Heart left ventricle (tissue), 16 donors: ENCODE data around the gene FIG4. TPM values are rescaled to one million over a fixed set of nuclear protein-coding genes. Genes with fewer than 3 reads are reported as not detected.
"Not testable (repeated sequence)": the region's sequence is repeated elsewhere in the genome, so short reads cannot be mapped to it uniquely, and the experiment has no call there.

Experiments used
- ATAC-seq, 4 donors: fragments of 200-7000 bp; cut with Tn5 transposase; one replicate each; pipeline ENCODE4 v1.9.1; 2020 to 2022; ENCODE audit warnings: moderate library complexity in 4 of 4, mild to moderate bottlenecking in 3 of 4, moderate number of reproducible peaks in 1 of 4
- DNase-seq, 5 donors: peaks; one replicate each; pipeline ENCODE4 v3.0.0-alpha.2; 2020
- H3K27ac ChIP-seq, 12 donors: fragments of 200-600 bp; sonication (generic) in 4 of 12; one replicate each; pipeline versions ENCODE4 v1.5.0 to v1.8.0; 2016 to 2022; ENCODE audit warnings: mild to moderate bottlenecking in 2 of 12
- H3K27me3 ChIP-seq, 9 donors: fragments of 200-600 bp; sonication (generic) in 2 of 9; one replicate each; pipeline versions ENCODE4 v1.5.1 to v1.8.0; 2016 to 2022; ENCODE audit warnings: mild to moderate bottlenecking in 3 of 9
- H3K36me3 ChIP-seq, 9 donors: fragments of 200-600 bp; sonication (generic) in 2 of 9; one replicate each; pipeline versions ENCODE4 v1.5.0 to v1.8.0; 2018 to 2022; ENCODE audit warnings: mild to moderate bottlenecking in 2 of 9
- H3K4me1 ChIP-seq, 12 donors: fragments of 200-600 bp; sonication (generic) in 4 of 12; one replicate each; pipeline versions ENCODE4 v1.5.0 to v1.8.0; 2016 to 2022; ENCODE audit warnings: mild to moderate bottlenecking in 3 of 12
- H3K4me3 ChIP-seq, 12 donors: fragments of 200-600 bp; sonication (generic) in 4 of 12; one replicate each; pipeline versions ENCODE4 v1.5.0 to v1.8.0; 2017 to 2022; ENCODE audit warnings: mild to moderate bottlenecking in 9 of 12, moderate library complexity in 4 of 12
- H3K9me3 ChIP-seq, 12 donors: fragments of 200-600 bp; sonication (generic) in 4 of 12; one replicate each; pipeline versions ENCODE4 v1.5.0 to v1.8.0; 2016 to 2022; ENCODE audit warnings: mild to moderate bottlenecking in 1 of 12
- POLR2A ChIP-seq, 2 donors: fragments of 450-650 bp; IDR thresholded peaks; one replicate each; pipeline ENCODE4 v1.6.1; 2017; ENCODE audit warnings: antibody characterized with exemption in 2 of 2, mild to moderate bottlenecking in 2 of 2, moderate library complexity in 2 of 2
- WGBS, 4 donors: extraction: QIAGEN DNeasy Blood & Tissue Kit in 2 of 4; methylation state at CpG; one replicate each; pipeline versions ENCODE4 v1.1.5 to v1.1.7; 2013 to 2018; 5-methylcytosine and 5-hydroxymethylcytosine counted together
- intact Hi-C, 10 donors: fragments of 100-400 bp; cut with DNase I; formaldehyde crosslinking; loops; one replicate each; pipeline versions ENCODE4 v1.11.1 to v1.14.2; 2022
- polyA plus RNA-seq, 2 donors: library from polyadenylated mRNA; stranded (reverse); fragments of 200-250 nt; gene quantifications; one replicate each; pipeline ENCODE4 v1.2.3, GENCODE V29; 2013
- total RNA-seq, 9 donors: library from RNA; depleted of rRNA in 2 of 9; stranded (reverse); fragments of >200 nt in 2 of 9; fragmentation: NEBNext Ultra II Directional in 3 of 9; extraction: Animal tissue kit (Norgen Biotek cat#: 25700) in 3 of 9; gene quantifications; one replicate each; pipeline versions ENCODE4 v1.1.0 to v1.2.4, GENCODE V29; 2016 to 2023
- TF ChIP-seq, protein P1 (sequence below), 12 donors: fragments of 200-600 bp; sonication (generic) in 4 of 12; IDR thresholded peaks; one replicate each; pipeline versions ENCODE4 v1.5.0 to v1.8.0; 2018 to 2022; ENCODE audit warnings: antibody characterized with exemption in 12 of 12, mild to moderate bottlenecking in 5 of 12
- donor health status: ischemic (EF 13 %, LVEDD 7.1; RV severe dilation, severe dysfunction).
- donor health status: healthy with polysubstance abuse.
- donor health status: DM: no; HTN: yes; CAD: no.
- donor health status: DM: no; HTN: no; CAD: no.
- donor health status: ischemic (EF 25% LVEDD 6.9; RV normal size, moderate dysfunction).
- donor health status: ischemic (EF 25% LVEDD 5.7; RV mildly dilated, moderate dysfunction).
- donor health status: healthy.
- donor health status: DM: yes; HTN: yes; CAD: no.
- donor health status: ischemic (EF 35%, LVEDD 5.7; RV mildly dilated, moderate dysfunction).
- donor health status: nonischemic (EF 11% LVEDD 7.7; RV severe dilation, severe dysfunction).
- donor health status: DM: yes; HTN: yes; CAD: no.
- donor health status: PGD.
- donor health status: ischemic (EF 29% LVEDD 5.4; RV normal size, mild dysfunction).
- donor health status: nonischemic (EF 23%, LVEDD 6.1; RV moderate dilation, normal function).

FIG4 gene
- total and polyA plus RNA-seq, 11 donors: 4.8 to 17.2 (median 10.2) TPM

DNA sequence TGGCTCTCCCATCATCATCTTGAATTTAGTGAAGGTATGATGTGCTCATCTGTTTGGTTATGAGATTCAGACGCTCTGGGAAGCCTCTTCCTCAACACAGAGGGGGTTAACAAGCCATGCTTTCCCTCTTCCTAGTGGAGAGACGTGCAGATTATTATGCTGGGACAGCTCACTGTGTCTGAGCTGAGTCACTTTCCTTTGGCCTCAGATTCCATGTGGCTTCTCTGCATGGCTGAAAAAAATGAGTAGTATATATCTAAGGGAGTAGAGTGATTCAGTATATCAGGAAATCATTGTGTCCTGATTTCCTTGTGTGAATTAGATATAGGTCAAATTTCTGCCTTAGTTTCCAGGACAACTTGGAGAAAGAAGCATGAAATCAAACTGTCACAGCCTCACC, 52.6 kb downstream of the FIG4 start:
- ATAC-seq: no peak
- Histone ChIP-seq H3K27me3 (no peaks in the 10 kb centered on the region), H3K4me3 (no peak overlapping the region), H3K9me3 (no peaks in the 10 kb centered on the region), H3K27ac (no peak overlapping the region), H3K4me1 (peaks cover 0 to 7% (median 0%) of the 10 kb centered on the region in 12 donors), H3K36me3 (peaks cover 0 to 27% (median 18%) of the 10 kb centered on the region in 9 donors)
- intact Hi-C loops: loop anchor here in 1 of 10 donors (2.0 kb wide), 1 partner anchor 21 kb away; no protein-coding TSS in a partner anchor
- no peak for DNase-seq
- WGBS, 4 donors: 51 to 80% (median 63%) methylated on average over 2 of the region's 2 CpGs
- TF ChIP-seq, protein P1, sequence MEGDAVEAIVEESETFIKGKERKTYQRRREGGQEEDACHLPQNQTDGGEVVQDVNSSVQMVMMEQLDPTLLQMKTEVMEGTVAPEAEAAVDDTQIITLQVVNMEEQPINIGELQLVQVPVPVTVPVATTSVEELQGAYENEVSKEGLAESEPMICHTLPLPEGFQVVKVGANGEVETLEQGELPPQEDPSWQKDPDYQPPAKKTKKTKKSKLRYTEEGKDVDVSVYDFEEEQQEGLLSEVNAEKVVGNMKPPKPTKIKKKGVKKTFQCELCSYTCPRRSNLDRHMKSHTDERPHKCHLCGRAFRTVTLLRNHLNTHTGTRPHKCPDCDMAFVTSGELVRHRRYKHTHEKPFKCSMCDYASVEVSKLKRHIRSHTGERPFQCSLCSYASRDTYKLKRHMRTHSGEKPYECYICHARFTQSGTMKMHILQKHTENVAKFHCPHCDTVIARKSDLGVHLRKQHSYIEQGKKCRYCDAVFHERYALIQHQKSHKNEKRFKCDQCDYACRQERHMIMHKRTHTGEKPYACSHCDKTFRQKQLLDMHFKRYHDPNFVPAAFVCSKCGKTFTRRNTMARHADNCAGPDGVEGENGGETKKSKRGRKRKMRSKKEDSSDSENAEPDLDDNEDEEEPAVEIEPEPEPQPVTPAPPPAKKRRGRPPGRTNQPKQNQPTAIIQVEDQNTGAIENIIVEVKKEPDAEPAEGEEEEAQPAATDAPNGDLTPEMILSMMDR (IDR thresholded peaks at IDR 0.05): no peak
- no peak for TF ChIP-seq POLR2A (IDR thresholded peaks at IDR 0.05)

DNA sequence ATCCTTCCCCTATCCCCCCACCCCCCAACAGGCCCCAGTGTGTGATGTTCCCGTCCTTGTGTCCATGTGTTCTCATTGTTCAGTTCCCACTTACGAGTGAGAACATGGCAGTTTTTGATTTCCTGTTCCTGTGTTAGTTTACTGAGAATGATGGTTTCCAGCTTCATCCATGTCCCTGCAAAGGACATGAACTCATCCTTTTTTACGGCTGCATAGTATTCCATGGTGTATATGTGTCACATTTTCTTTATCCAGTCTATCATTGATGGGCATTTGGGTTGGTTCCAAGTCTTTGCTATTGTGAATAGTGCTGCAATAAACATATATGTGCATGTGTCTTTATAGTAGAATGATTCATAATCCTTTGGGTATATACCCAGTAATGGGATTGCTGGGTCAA, 53.7 kb downstream of the FIG4 start:
- not testable (repeated sequence) for H3K27ac ChIP-seq, H3K9me3 ChIP-seq, H3K4me3 ChIP-seq, DNase-seq, H3K27me3 ChIP-seq, ATAC-seq, H3K4me1 ChIP-seq
- WGBS, 4 donors: 96 to 98% (median 98%) methylated on average over 3 of the region's 3 CpGs
- peaks cover 0 to 24% (median 13%) of the 10 kb centered on the region in 9 donors for H3K36me3 ChIP-seq
- intact Hi-C loops: loop anchor here in 1 of 10 donors (2.0 kb wide), 1 partner anchor 20 kb away; no protein-coding TSS in a partner anchor

DNA sequence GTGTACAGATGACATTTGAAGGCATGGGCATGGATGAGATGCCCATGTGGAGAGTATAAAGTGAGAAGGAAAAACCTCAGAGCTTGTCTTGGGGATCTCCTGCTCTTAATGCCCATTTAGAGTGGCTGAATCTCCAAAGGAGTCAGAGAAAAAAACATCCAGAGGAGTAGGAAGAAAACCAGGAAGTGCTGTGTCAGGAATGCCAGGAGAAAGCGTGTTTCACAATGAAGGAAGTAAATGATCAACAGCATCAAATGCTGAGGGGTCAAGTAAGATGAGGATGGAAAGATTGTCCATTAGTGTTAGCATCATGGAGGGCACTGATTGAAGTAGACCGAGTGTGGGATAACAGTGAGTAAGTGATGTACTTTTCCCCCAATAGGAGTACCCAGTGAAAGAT, 56.1 kb downstream of the FIG4 start:
- no peaks in the 10 kb centered on the region for H3K27me3 ChIP-seq
- ATAC-seq (no peak), DNase-seq (no peak)
- H3K36me3 ChIP-seq: peaks cover 0 to 21% (median 7%) of the 10 kb centered on the region in 9 donors
- intact Hi-C loops: no loop called here
- no peak overlapping the region for H3K4me3 ChIP-seq
- H3K9me3 ChIP-seq: no peaks in the 10 kb centered on the region
- WGBS, 4 donors: 81 to 94% (median 87%) methylated on average over 2 of the region's 2 CpGs
- peaks cover 0 to 2% (median 0%) of the 10 kb centered on the region in 12 donors for H3K4me1 ChIP-seq
- TF ChIP-seq POLR2A (IDR thresholded peaks at IDR 0.05): no peak
- TF ChIP-seq, protein P1 (IDR thresholded peaks at IDR 0.05): no peak
- H3K27ac ChIP-seq: no peak overlapping the region

DNA sequence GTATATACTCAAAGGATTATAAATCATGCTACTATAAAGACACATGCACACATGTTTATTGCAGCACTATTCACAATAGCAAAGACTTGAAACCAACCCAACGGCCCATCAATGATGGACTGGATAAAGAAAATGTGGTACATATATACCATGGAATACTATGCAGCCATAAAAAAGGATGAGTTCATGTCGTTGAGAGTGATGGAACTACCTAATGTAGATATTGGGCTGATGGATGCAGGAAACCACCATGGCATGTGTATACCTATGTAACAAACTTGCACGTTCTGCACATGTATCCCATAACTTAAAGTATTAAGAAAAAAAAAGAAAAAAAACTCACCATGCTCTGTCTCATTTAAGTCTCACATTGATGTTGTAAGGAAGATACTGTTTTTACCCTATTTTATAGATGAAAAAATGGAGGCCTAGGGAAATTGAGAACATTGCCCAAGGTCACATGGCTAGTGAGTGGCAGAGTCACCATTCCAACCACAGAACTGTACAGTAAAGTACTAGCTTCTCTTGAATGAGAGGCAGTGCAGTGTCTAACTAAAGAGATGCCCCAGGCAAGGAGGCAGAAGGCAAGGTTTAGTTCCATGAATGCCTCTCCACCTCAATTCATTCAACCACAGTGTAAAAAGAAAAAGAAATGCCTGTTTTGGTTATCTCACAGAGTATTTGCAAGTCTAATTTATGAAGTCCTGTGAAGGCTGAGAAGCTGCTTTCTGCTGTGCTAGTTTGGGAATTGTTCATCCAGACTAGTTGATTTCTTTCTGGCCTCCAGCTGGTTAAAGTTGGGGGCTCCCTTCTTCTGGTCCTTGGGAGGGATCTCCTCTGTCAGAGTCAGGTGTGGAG, 68.2 kb downstream of the FIG4 start:
- H3K4me1 ChIP-seq: peaks cover 0 to 8% (median 0%) of the 10 kb centered on the region in 12 donors
- WGBS, 4 donors: 96 to 97% (median 97%) methylated on average over 3 of the region's 3 CpGs
- peaks cover 0 to 11% (median 7%) of the 10 kb centered on the region in 9 donors for H3K36me3 ChIP-seq
- DNase-seq (no peak), ATAC-seq (no peak)
- peaks cover 0 to 12% (median 0%) of the 10 kb centered on the region in 12 donors for H3K9me3 ChIP-seq
- no peak overlapping the region for H3K4me3 ChIP-seq
- H3K27me3 ChIP-seq: no peaks in the 10 kb centered on the region
- TF ChIP-seq, protein P1 (IDR thresholded peaks at IDR 0.05): no peak
- no peak for TF ChIP-seq POLR2A (IDR thresholded peaks at IDR 0.05)
- H3K27ac ChIP-seq: peak overlapping the region in 8 of 12 donors; percentile 7 to 71 (median 34)
- intact Hi-C loops: no loop called here
